SHP77 treated with DMSO at 0.1 percent for 48 hours (cell line): ENCODE results near the gene NTHL1.
A peak's percentile ranks its signal among the peaks of the same experiment; 100 is the strongest.

ENCODE experiments used
- DNase-seq: peaks from one replicate; lab custom pipeline; 2025; lab: John Stamatoyannopoulos, UW

The NTHL1 gene

GRCh38 chr16:2047330-2048115 is at the start of gene NTHL1, which contains the start of gene TSC2:
TSS of gene NTHL1 (minus strand) at chr16:2047834. CDS start at chr16:2047823, 11 bp downstream.
TSS of gene TSC2 (plus strand) at chr16:2047985. CDS start at chr16:2048616, 631 bp downstream.
- peak; percentile 85 for DNase-seq

GRCh38 chr16:2096853-2097595 is 49.4 kb upstream of the NTHL1 start:
- DNase-seq = no peak

- DNase-seq = no peak
Measured at GRCh38 chr16:2095918-2096582, 48.4 kb upstream of the NTHL1 start.

DNA sequence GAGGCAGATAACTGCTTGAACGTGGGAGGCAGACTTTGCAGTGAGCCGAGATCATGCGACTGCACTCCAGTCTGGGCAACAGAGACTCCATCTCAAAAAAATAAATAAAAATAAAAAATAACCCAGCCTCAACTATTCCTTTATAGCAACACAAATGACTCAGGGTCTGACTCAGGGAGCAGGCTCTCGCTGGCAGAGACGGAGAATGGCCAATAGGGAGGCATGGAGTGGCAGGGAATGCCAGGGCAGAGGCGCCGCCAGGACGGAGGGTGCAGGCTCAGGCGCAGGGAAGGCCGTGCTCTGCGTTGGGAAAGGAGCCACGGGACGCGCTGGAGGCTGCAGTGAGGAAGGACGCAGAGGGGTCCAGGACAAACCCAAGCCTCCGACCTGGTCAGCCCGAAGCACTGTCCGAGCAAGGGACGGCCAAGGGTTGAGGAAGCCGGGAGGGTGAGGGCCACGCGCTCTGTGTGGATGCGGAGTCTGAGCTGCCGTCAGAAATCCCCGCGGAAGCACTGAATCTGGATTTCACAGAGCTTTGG is 47.8 kb upstream of the NTHL1 start:
- no peak for DNase-seq

- DNase-seq = no peak
Measured at GRCh38 chr16:2093793-2094192, 46.2 kb upstream of the NTHL1 start.

DNA sequence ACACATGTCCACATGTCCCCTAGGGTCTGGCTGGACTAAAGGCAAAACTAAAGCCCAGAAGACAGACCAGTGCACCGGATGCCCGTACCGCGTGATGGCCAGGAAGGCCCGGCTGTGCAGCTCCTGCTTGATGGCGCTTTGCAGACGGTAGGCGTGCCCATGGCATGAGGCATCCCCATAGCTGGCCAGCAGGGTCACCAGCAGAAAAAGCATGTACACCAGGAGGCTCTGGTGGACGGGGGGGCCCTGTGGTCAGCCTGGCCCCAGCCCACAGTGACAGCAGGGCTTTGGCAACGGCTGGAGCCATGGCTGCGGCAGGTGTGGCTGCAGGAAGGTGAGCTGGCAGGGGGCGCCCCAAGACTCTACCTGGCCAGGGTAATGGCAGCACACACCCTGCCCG is 45.2 kb upstream of the NTHL1 start:
- no peak for DNase-seq

DNA sequence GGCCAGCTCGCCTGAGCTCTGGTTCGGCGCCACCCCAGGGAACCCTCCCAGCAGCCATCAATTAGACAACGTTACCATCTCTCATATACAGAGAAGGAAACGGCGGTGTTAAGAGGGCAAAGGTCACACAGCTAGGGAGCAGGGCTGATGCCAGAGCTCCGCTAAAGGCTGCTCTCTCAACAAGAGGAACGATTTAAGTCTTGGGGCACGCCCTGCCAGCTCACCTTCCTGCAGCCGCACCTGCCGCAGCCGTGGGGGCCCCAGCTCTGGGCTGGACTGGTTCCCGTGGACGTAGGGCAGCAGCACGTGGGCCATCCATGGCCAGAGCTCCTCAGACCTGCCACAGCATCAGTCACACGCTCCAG is 44.6 kb upstream of the NTHL1 start:
- DNase-seq = no peak

DNA sequence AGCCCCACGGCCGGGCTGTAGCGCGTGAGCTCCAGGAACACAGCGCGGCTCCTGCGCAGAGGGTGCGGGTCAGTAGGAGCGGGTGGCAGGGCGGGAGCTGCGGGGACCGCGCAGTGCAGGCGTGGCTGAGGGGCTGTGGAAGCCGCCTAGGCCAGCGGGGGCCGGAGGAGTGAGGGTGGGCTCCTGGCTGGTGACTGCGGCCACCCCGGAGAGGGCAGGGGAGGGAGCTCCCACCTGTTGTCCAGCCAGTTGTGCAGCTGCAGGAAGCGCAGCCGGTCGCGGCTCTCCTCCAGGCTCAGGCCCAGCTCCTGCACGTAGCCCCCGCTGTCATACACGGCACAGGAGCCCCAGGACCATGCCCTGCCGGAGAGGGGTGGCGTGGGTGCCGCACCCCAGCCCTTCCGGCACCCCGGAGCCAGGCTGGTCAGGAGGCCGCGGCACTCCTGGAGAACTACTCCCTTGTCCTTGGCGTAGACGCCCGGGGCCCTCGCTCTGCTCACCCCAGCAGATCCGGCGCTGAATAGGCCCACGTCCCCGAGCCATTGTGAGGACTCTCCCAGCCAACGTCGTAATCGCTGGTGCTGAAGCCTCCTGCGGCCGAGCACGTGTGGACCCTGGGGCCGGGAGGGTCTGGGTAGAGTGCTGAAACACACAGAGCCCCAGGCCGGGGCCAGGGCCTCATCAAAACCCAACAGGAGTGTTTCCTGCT is 44.1 kb upstream of the NTHL1 start:
- DNase-seq = no peak

DNA sequence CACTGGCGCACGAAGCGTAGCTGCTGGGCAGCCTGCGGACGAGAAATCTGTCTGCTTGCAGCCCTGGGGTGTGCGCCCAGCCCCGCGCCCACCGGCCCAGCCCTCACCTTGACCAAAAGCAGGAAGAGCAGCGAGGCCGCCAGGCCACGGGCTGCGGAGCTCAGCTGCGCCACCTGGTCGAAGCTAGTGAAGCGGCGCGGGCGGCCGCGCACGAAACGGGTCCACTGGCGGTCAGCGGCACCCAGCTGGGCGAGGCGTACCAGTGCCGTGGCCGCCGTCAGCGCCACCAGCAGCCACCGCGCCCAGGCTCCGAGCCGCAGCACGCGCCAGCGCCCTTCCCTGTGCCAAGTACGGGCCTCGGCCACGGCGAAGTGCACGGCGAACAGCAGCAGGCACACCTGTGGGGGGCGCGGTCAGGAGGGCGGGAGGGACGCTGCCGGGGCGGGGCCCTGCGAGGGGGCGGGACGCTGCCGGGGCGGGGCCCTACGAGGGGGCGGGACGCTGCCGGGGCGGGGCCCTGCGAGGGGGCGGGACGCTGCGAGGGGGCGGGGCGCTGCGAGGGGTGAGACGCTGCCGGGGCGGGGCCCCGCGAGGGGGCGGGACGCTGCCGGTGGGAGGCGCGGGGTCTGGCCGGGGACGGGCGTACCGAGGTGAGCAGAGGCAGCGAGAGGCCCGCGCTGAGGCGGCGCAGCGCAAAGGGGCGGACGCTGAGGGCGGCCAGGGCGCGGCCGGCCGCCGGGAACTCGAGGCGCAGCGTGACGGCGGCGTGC is 43.3 kb upstream of the NTHL1 start:
- DNase-seq = no peak

DNA sequence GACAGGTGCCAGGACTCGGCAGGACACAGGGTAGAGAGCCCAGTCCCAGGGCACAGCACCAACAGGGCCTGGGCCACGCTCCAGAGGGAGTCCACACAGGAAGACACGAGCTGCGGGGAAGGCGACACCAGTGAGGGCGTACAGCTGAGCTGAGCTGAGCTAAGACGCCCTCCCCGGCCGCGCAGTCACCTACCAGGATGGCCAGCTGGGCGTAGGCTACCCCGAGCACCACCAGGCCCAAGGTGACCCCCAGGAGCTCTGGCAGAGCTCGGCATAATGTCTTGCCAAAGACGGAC is 42.8 kb upstream of the NTHL1 start:
- DNase-seq = no peak

DNA sequence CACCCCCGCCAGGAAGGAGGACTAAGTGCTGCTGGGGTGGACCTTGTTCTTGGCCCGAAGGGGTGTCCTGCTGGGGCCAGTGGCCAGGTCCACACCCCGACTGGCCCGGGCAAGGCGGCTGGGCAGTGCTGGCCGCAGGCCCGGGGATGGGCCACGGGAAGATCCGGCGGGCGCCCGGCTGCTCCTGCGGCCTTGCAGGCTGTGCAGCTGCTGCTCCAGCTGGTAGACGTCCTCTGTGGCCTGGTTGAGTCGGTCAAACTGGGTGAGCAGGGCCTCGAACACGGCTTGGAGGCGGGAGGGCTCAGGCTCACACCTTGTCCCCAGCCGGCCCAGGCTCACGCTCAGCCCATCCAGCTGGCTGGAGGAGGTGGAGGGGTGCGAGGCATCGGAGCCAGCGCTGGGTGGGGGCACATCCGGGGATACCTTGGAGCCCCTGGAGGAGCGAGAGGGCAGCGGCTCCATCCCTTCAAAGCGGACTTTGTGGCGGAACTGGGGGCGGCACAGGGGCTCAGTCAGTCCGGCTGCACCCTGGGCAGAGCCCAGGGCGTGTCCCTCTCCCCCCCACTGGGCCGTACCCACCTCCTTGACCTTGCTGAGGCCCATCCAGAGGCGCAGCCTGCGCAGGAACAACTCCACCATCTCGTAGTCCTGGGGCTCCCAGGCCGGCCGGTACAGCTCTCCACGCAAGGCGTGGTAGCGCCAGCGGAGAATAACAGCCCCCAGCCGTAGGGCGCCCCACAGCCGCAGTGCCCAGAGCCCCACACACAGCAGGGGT is 42.3 kb upstream of the NTHL1 start:
- DNase-seq = no peak

GRCh38 chr16:2088759-2089358 is 41.2 kb upstream of the NTHL1 start:
- DNase-seq = no peak

DNA sequence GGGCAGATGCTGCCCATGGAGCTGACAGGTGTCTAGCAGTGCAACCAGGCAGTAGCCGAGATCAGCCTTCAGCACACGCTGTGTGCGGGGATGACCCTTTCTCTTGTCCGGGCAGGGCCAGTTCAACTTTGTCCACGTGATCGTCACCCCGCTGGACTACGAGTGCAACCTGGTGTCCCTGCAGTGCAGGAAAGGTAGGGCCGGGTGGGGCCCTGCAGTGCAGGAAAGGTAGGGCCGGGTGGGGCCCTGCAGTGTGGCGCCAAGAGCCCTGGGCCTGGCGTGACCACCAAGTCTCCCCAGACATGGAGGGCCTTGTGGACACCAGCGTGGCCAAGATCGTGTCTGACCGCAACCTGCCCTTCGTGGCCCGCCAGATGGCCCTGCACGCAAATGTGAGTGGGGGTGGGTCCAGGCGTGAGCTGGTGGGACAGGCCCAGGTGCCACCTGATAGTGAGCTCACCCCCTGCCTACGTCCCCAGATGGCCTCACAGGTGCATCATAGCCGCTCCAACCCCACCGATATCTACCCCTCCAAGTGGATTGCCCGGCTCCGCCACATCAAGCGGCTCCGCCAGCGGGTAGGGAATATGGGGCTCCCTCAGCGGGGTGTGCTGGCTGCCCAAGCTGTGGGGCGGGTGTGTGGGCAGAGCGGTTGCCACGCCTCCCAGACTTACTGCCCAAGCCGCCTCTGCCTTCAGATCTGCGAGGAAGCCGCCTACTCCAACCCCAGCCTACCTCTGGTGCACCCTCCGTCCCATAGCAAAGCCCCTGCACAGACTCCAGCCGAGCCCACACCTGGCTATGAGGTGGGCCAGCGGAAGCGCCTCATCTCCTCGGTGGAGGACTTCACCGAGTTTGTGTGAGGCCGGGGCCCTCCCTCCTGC is 40.4 kb upstream of the NTHL1 start:
- DNase-seq = no peak

GRCh38 chr16:2086812-2087747 is 39.4 kb upstream of the NTHL1 start:
- DNase-seq = no peak

- no peak for DNase-seq
Measured at GRCh38 chr16:2086106-2086742, 38.6 kb upstream of the NTHL1 start.

- no peak for DNase-seq
Measured at GRCh38 chr16:2085669-2086068, 38.0 kb upstream of the NTHL1 start.

DNA sequence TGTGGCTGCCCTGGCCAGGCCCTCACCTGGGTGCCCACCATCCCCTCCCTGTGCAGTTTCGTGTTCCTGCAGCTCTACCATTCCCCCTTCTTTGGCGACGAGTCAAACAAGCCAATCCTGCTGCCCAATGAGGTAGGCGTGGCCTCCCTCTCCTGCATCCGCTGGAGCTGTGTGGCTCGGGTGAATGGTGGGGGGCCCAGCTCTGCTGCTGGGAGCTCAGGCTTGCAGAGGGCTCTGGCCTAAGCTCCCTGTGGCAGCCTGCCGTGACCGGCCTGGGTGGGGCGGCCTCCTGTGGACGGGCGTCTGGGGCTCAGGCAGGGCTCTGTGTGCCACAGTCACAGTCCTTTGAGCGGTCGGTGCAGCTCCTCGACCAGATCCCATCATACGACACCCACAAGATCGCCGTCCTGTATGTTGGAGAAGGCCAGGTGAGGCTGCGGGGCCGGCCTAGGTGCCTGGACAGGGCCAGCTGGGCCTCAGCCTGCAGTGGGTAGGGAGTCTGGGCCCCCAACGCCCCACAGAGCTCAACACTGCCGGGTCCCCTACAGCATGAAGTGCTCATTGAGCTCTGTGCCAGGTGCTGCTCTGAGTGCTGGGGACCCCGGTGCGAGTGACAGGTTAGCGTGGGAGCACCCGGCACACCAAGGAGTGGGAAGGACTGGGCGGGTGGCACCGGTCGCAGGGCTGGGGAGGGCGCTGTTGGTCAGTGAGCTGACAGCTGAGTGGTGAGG is 37.4 kb upstream of the NTHL1 start:
- DNase-seq = no peak
